Measurements from ENCODE around the gene PRKG1. TPM values are rescaled to one million over a fixed set of nuclear protein-coding genes. Genes with fewer than 3 reads are reported as not detected.

PRKG1 gene
- total and polyA plus RNA-seq, 7 donors = 4.5 to 49.0 (median 31.7) TPM

GRCh38 chr10:51672039-51672535 lies 597.8 kb downstream of the PRKG1 start:
- intact Hi-C loops (cut with DNase I) = no loop called here
- H3K36me3 ChIP-seq (ENCODE audit: insufficient read depth in 1 of 2, low read depth in 1 of 2) = no peaks in the 10 kb centered on the region
- TF ChIP-seq CTCF (IDR thresholded peaks at IDR 0.05) = no peak

GRCh38 chr10:51675088-51675487 lies 600.8 kb downstream of the PRKG1 start:
- H3K27ac ChIP-seq = no peak overlapping the region
- H3K36me3 ChIP-seq (ENCODE audit: insufficient read depth in 1 of 2, low read depth in 1 of 2) = no peaks in the 10 kb centered on the region
- H3K4me3 ChIP-seq = no peak overlapping the region
- DNase-seq = no peak
- TF ChIP-seq CTCF (IDR thresholded peaks at IDR 0.05) = no peak
- H3K4me1 ChIP-seq = peaks cover 6% of the 10 kb centered on the region
- ATAC-seq = no peak
- H3K27me3 ChIP-seq (ENCODE audit: insufficient read depth in 3 of 3, low read length in 2 of 3) = no peaks in the 10 kb centered on the region
- intact Hi-C loops (cut with DNase I) = no loop called here
- peaks cover 5% of the 10 kb centered on the region for H3K9me3 ChIP-seq

More at GRCh38 chr10:51672039-51672535, 597.8 kb downstream of the PRKG1 start:
- ATAC-seq (no peak), DNase-seq (no peak)
- Histone ChIP-seq H3K9me3 (peaks cover 5% of the 10 kb centered on the region), H3K4me1 (peaks cover 13% of the 10 kb centered on the region), H3K27me3 (ENCODE audit: insufficient read depth in 3 of 3, low read length in 2 of 3) (no peaks in the 10 kb centered on the region), H3K4me3 (no peak overlapping the region), H3K27ac (no peak overlapping the region)

GRCh38 chr10:51679841-51680240 lies 605.6 kb downstream of the PRKG1 start:
- Histone ChIP-seq H3K4me1 (no peaks in the 10 kb centered on the region), H3K36me3 (ENCODE audit: insufficient read depth in 1 of 2, low read depth in 1 of 2) (no peaks in the 10 kb centered on the region), H3K9me3 (no peaks in the 10 kb centered on the region), H3K4me3 (no peak overlapping the region), H3K27ac (no peak overlapping the region), H3K27me3 (ENCODE audit: insufficient read depth in 3 of 3, low read length in 2 of 3) (no peaks in the 10 kb centered on the region)
- intact Hi-C loops (cut with DNase I) = no loop called here
- TF ChIP-seq CTCF (IDR thresholded peaks at IDR 0.05) = no peak
- ATAC-seq (no peak), DNase-seq (no peak)
- WGBS, 3 donors = 80 to 92% (median 83%) methylated on average over 6 of the region's 6 CpGs

GRCh38 chr10:51683031-51683691 lies 608.9 kb downstream of the PRKG1 start:
- no peaks in the 10 kb centered on the region for H3K4me1 ChIP-seq
- no peaks in the 10 kb centered on the region for H3K9me3 ChIP-seq
- no peaks in the 10 kb centered on the region for H3K36me3 ChIP-seq (ENCODE audit: insufficient read depth in 1 of 2, low read depth in 1 of 2)
- DNase-seq (no peak), ATAC-seq (peak in 3 of 4 donors; percentile 16 to 56 (median 37))
- intact Hi-C loops (cut with DNase I) = no loop called here
- H3K27ac ChIP-seq = no peak overlapping the region
- no peaks in the 10 kb centered on the region for H3K27me3 ChIP-seq (ENCODE audit: insufficient read depth in 3 of 3, low read length in 2 of 3)
- WGBS, 3 donors = 54 to 65% (median 56%) methylated on average over 4 of the region's 4 CpGs
- H3K4me3 ChIP-seq = no peak overlapping the region
- TF ChIP-seq CTCF (IDR thresholded peaks at IDR 0.05) = no peak

GRCh38 chr10:51685768-51686167 lies 611.5 kb downstream of the PRKG1 start:
- intact Hi-C loops (cut with DNase I) = no loop called here

More at GRCh38 chr10:51685768-51686167, 611.5 kb downstream of the PRKG1 start:
- no peaks in the 10 kb centered on the region for H3K36me3 ChIP-seq (ENCODE audit: insufficient read depth in 1 of 2, low read depth in 1 of 2)
- DNase-seq (no peak), ATAC-seq (peak; percentile 68 to 82 (median 76))
- TF ChIP-seq CTCF (IDR thresholded peaks at IDR 0.05) = no peak
- WGBS, 3 donors = 70 to 92% (median 90%) methylated on average over 2 of the region's 2 CpGs
- no peaks in the 10 kb centered on the region for H3K27me3 ChIP-seq (ENCODE audit: insufficient read depth in 3 of 3, low read length in 2 of 3)
- no peaks in the 10 kb centered on the region for H3K9me3 ChIP-seq
- no peaks in the 10 kb centered on the region for H3K4me1 ChIP-seq
- H3K27ac ChIP-seq = no peak overlapping the region
- no peak overlapping the region for H3K4me3 ChIP-seq
